Measurements from ENCODE around the gene COBL. TPM values are rescaled to one million over a fixed set of nuclear protein-coding genes. Genes with fewer than 3 reads are reported as not detected.

Gene COBL
- total and polyA plus RNA-seq, 2 of the 4 experiments (the other 2 are of a cell fraction): under 0.01 TPM; not detected in 1

GRCh38 chr7:51327287-51327717 lies 10.7 kb upstream of the COBL start:
- no peak overlapping the region for H2BK15ac ChIP-seq (ENCODE audit: low read depth, low read length)
- H3K27ac ChIP-seq (ENCODE audit: insufficient read depth, low read length): no peak overlapping the region
- ChIA-PET POLR2A (ENCODE audit: unreplicated experiment) (no interaction called here), CTCF (no interaction called here)
- H2BK120ac ChIP-seq (ENCODE audit: low read depth, low read length): no peak overlapping the region
- no peak overlapping the region for H3K4me3 ChIP-seq (ENCODE audit: insufficient read depth, low read depth, low read length)
- TF ChIP-seq POLR2A (IDR thresholded peaks at IDR 0.05; ENCODE audit: low read depth, low read length) (no peak), NFE2L2 (IDR thresholded peaks at IDR 0.05; ENCODE audit: low read depth, low read length) (no peak), RFX5 (IDR thresholded peaks at IDR 0.05; ENCODE audit: low read depth, low read length) (no peak), USF2 (IDR thresholded peaks at IDR 0.05; ENCODE audit: low read depth, low read length) (no peak), MAFK (IDR thresholded peaks at IDR 0.05; ENCODE audit: low read depth, low read length) (no peak), SMC3 (IDR thresholded peaks at IDR 0.05; ENCODE audit: low read depth, low read length) (no peak), MAZ (IDR thresholded peaks at IDR 0.05; ENCODE audit: borderline replicate concordance, low read depth, low read length) (no peak), CEBPB (IDR thresholded peaks at IDR 0.05; ENCODE audit: low read depth, low read length) (no peak), FOS (IDR thresholded peaks at IDR 0.05; ENCODE audit: low read depth, low read length) (no peak), ELK1 (IDR thresholded peaks at IDR 0.05; ENCODE audit: borderline replicate concordance, low read depth, low read length) (no peak), MXI1 (IDR thresholded peaks at IDR 0.05; ENCODE audit: borderline replicate concordance, low read depth, low read length) (no peak), CHD1 (IDR thresholded peaks at IDR 0.05; ENCODE audit: low read depth, low read length) (no peak), RCOR1 (IDR thresholded peaks at IDR 0.05; ENCODE audit: insufficient replicate concordance, low read length) (no peak)
- TF ChIP-seq, protein P1, sequence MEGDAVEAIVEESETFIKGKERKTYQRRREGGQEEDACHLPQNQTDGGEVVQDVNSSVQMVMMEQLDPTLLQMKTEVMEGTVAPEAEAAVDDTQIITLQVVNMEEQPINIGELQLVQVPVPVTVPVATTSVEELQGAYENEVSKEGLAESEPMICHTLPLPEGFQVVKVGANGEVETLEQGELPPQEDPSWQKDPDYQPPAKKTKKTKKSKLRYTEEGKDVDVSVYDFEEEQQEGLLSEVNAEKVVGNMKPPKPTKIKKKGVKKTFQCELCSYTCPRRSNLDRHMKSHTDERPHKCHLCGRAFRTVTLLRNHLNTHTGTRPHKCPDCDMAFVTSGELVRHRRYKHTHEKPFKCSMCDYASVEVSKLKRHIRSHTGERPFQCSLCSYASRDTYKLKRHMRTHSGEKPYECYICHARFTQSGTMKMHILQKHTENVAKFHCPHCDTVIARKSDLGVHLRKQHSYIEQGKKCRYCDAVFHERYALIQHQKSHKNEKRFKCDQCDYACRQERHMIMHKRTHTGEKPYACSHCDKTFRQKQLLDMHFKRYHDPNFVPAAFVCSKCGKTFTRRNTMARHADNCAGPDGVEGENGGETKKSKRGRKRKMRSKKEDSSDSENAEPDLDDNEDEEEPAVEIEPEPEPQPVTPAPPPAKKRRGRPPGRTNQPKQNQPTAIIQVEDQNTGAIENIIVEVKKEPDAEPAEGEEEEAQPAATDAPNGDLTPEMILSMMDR (conservative IDR thresholded peaks at IDR 0.05; ENCODE audit: low read depth, low read length): no peak
- intact Hi-C loops (cut with micrococcal nuclease): no loop called here
- H2AK5ac ChIP-seq (ENCODE audit: low read depth, low read length): no peak overlapping the region
- H3K9me3 ChIP-seq (ENCODE audit: control insufficient read depth, insufficient read depth, low read length): no peaks in the 10 kb centered on the region
- WGBS, 2 experiments (ENCODE audit: extremely low coverage in 2 of 2, insufficient read length in 1 of 2): no CpG with 5 or more reads among the region's 6 CpGs
- ATAC-seq (ENCODE audit: low read depth) (no peak), DNase-seq (no peak)
- no peak overlapping the region for H4K5ac ChIP-seq (ENCODE audit: low read depth, low read length)
- dilution Hi-C loops (cut with HindIII; ENCODE audit: low sequenced_read_pairs, unreplicated experiment): no loop called here
- BruUV-seq (replicated peaks): no TSS peak
- no peak overlapping the region for H3K4me2 ChIP-seq (ENCODE audit: low read depth, low read length)
- H3K18ac ChIP-seq (ENCODE audit: low read depth, low read length): no peak overlapping the region
- in situ Hi-C loops (cut with MboI; ENCODE audit: low sequenced_read_pairs): no loop called here
- no peak overlapping the region for H2AFZ ChIP-seq (replicated peaks; ENCODE audit: low read length, poor library complexity)
- H3K36me3 ChIP-seq (ENCODE audit: control insufficient read depth, insufficient read depth, low read length): no peaks in the 10 kb centered on the region
- H3K27me3 ChIP-seq (ENCODE audit: control insufficient read depth, insufficient read depth, low read length): no peaks in the 10 kb centered on the region
- no peak overlapping the region for H3K56ac ChIP-seq (ENCODE audit: extremely low read depth, insufficient read depth, low read length)
- no peak overlapping the region for H3K14ac ChIP-seq (replicated peaks; ENCODE audit: low read depth, low read length)
- H3K9ac ChIP-seq (ENCODE audit: low read depth, low read length): no peak overlapping the region
- no peaks in the 10 kb centered on the region for H3K4me1 ChIP-seq (ENCODE audit: control insufficient read depth, insufficient read depth, low read length)
- no peak overlapping the region for H2BK20ac ChIP-seq (ENCODE audit: low read depth, low read length)
- no peak overlapping the region for H2AK9ac ChIP-seq (replicated peaks; ENCODE audit: low read depth, low read length, poor library complexity)
- no peaks in the 10 kb centered on the region for H3K9me1 ChIP-seq (ENCODE audit: insufficient read depth, low read length)
- H4K8ac ChIP-seq (ENCODE audit: low read depth in 2 of 2, low read length in 2 of 2): no peak overlapping the region
- H3K23ac ChIP-seq (ENCODE audit: low read depth, low read length): no peak overlapping the region
- H2BK5ac ChIP-seq (ENCODE audit: low read depth, low read length, poor library complexity, severe bottlenecking): no peak overlapping the region
- no peak overlapping the region for H4K91ac ChIP-seq (ENCODE audit: insufficient read depth, low read depth, low read length)
- no peaks in the 10 kb centered on the region for H3K79me1 ChIP-seq (ENCODE audit: low read depth in 1 of 2, low read length in 2 of 2)
- no peaks in the 10 kb centered on the region for H4K20me1 ChIP-seq (ENCODE audit: insufficient read depth, low read length)
- H3K4ac ChIP-seq (ENCODE audit: low read depth, low read length): no peak overlapping the region

Measured in IMR-90 (cell line).